Jurkat, Clone E6-1 (cell line): ENCODE data around the gene ABHD13. TPM values are rescaled to one million over a fixed set of nuclear protein-coding genes. Genes with fewer than 3 reads are reported as not detected.
A peak's percentile ranks its signal among the peaks of the same experiment; 100 is the strongest.

Experiments
- DNase-seq: peaks from one replicate; pipeline ENCODE4 v3.0.0-alpha.2; 2011; ENCODE audit warnings: low read depth, low spot score
- H3K4me3 ChIP-seq: 2 replicates; pipeline ENCODE4 v1.5.1; 2011; ENCODE audit warnings: mild to moderate bottlenecking, low read length, control low read depth, moderate library complexity
- polyA plus RNA-seq: library from polyadenylated mRNA; unstranded; fragments of >200 nt; gene quantifications from one replicate; pipeline ENCODE4 v1.2.1, GENCODE V29; 2012; ENCODE audit warnings: missing spikeins; ENCODE audit not compliant: insufficient read length, insufficient read depth

ABHD13 gene
- polyA plus RNA-seq: 7.4 TPM

- peak; percentile 88 for DNase-seq
- H3K4me3 ChIP-seq: peak within 1 kb of the TSS; percentile 83
Measured at GRCh38 chr13:108218044-108218974, at the start of gene ABHD13. Gene ABHD13 (plus strand): TSS chr13:108218392. CDS start chr13:108229219, 10,827 bp downstream.

DNA sequence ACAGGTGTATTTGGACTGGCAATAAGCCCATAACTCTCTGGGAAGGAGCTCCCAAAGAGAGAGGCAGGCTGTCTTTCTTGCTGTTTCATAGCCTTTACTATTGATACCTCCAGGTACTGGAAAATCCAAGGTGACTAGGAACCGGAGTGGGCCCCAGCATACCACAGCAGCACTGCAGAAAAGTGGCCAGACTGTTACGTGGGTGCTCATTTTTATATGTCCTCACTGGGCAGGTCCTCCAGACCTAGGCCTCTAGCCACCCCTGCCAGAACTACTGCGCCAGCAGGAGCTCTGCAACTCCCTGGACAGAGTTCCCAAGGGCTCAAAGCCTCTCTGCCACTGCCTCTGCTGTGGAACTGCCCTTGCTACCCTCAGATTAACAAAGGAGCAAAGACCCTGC, 49.3 kb upstream of the ABHD13 start:
- no peak for DNase-seq
- H3K4me3 ChIP-seq: no peak overlapping the region

DNA sequence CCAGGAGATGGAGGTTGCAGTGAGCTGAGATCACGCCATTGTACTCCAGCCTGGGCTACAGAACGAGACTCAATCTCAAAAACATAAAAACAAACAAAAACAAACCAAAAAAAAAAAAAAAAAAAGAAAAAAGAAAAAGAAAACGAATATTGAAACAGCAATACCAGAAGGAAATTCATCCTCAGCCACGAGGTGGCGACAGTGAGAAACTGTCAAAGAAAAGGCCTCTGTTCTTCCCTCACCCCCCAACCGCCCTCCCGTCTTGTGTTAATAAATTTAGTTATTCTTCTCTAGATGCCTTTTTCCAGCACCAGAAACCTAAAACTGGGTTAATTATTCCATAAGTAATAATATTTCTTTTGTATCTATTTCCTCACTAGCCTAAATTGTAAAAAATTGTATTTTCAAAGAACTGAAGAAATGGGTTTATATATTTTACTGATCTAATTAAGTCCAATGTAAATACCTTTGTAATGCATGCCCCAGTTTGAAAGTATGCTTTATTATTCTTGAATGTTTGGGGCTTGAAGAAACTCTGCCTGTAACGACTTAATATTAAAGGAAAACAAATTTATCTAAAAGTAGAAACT, 41.4 kb upstream of the ABHD13 start:
- H3K4me3 ChIP-seq: no peak overlapping the region
- peak; percentile 44 for DNase-seq

- no peak for DNase-seq
- H3K4me3 ChIP-seq: no peak overlapping the region
Measured at GRCh38 chr13:108178078-108178477, 40.1 kb upstream of the ABHD13 start.

- DNase-seq: no peak
- no peak overlapping the region for H3K4me3 ChIP-seq
Measured at GRCh38 chr13:108182652-108183051, 35.5 kb upstream of the ABHD13 start.

DNA sequence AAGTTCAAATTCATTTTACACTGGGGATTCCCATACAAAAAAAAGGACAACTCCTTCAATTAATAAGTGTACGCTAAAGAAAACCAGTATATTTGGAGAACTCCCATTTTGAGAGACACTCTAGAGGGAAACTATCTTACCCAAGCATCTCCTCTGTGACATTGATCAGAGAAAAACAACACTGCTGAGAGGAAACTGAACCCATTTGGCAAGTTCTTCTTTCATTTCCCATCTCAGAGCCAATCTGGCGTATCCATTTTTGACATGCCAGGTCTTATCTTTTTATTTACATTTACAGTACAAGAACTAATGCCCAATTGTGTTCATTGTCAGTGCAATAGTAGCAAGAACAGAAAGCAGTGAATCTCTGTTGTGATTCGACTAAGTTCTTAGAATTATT, 33.0 kb upstream of the ABHD13 start:
- DNase-seq: no peak
- no peak overlapping the region for H3K4me3 ChIP-seq

DNA sequence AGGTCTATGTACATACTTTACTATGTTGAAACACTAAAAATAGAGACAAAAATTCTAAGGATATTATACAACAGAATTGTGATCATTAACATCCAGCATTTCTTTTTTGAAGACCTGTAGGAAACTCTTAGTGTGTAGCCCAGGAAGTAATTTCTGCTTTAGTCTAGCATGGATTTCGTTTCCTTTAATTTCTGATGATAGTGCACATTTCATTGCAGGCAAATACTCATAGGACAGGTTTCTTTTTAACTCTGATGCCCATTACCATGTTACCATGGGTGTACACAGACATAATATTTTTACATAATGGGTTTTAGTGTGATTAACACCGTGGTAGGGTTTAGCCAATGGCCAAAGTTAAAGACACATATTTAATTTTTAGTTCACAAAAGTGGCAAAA, 29.9 kb upstream of the ABHD13 start:
- no peak overlapping the region for H3K4me3 ChIP-seq
- no peak for DNase-seq

DNA sequence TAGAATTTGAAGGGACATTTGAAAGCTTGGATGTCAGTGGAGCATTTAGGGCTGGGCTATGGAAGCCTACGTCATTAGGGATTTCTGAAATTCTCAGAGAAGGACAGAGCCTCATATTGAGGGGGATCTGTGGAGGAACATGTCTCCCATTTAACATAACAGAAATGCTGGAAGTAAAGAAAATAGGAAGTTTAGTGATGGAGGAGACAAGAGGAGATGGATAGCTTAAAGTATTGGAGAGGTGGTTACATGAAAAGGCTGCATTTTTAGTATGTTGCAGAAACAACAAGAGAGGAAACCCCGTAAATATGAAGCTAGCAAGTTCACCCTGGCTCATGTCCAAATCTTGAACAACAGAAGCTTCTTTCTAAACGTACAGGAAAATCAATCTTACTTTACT, 27.3 kb upstream of the ABHD13 start:
- no peak for DNase-seq
- no peak overlapping the region for H3K4me3 ChIP-seq

DNA sequence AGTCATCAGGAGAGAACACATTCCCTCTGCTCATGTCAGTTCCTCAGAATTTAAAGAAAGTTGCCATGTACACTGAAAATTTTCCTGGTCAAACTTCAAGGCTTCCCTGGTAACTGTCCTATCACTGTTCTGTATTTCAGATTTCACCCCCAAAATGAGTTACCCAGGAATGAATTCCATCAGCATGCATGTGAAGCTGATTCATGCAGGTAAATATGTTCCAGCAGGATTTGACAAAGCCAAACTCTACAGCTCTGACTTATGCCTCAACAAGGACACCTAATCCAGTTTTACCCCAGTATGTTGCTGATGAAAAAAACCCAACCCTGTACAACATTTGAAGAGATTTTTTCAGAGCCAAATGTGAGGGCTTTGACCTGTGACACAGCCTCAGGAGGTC, 24.4 kb upstream of the ABHD13 start:
- no peak for DNase-seq
- no peak overlapping the region for H3K4me3 ChIP-seq

GRCh38 chr13:108194435-108194936, 23.7 kb upstream of the ABHD13 start:
- no peak overlapping the region for H3K4me3 ChIP-seq
- DNase-seq: no peak

GRCh38 chr13:108195146-108195545, 23.0 kb upstream of the ABHD13 start:
- no peak for DNase-seq
- H3K4me3 ChIP-seq: no peak overlapping the region

GRCh38 chr13:108195861-108196260, 22.3 kb upstream of the ABHD13 start:
- DNase-seq: no peak
- no peak overlapping the region for H3K4me3 ChIP-seq

- DNase-seq: no peak
- no peak overlapping the region for H3K4me3 ChIP-seq
Measured at GRCh38 chr13:108200781-108201398, 17.3 kb upstream of the ABHD13 start.

- no peak for DNase-seq
- no peak overlapping the region for H3K4me3 ChIP-seq
Measured at GRCh38 chr13:108210551-108210950, 7.6 kb upstream of the ABHD13 start.

- H3K4me3 ChIP-seq: peak overlapping the region; percentile 86
- DNase-seq: peak; percentile 91
Measured at GRCh38 chr13:108212886-108213285, 5.3 kb upstream of the ABHD13 start.

GRCh38 chr13:108213946-108214345, 4.2 kb upstream of the ABHD13 start:
- H3K4me3 ChIP-seq: peak overlapping the region; percentile 86
- DNase-seq: peak; percentile 23

GRCh38 chr13:108214441-108215271, 3.5 kb upstream of the ABHD13 start:
- peak overlapping the region; percentile 86 for H3K4me3 ChIP-seq
- DNase-seq: peak; percentile 52

GRCh38 chr13:108215436-108215835, 2.8 kb upstream of the ABHD13 start, which contains the start of gene LIG4:
Gene LIG4 (minus strand): TSS chr13:108215536. CDS start chr13:108211268, 4,268 bp downstream.
- DNase-seq: peak; percentile 96
- peak within 1 kb of the TSS; percentile 86 for H3K4me3 ChIP-seq
